ENCODE measurements around the gene SNX27. TPM values are rescaled to one million over a fixed set of nuclear protein-coding genes. Genes with fewer than 3 reads are reported as not detected.

Gene SNX27
- total and polyA plus RNA-seq, 2 experiments from 2014 or later = 40.6 to 59.7 TPM

DNA sequence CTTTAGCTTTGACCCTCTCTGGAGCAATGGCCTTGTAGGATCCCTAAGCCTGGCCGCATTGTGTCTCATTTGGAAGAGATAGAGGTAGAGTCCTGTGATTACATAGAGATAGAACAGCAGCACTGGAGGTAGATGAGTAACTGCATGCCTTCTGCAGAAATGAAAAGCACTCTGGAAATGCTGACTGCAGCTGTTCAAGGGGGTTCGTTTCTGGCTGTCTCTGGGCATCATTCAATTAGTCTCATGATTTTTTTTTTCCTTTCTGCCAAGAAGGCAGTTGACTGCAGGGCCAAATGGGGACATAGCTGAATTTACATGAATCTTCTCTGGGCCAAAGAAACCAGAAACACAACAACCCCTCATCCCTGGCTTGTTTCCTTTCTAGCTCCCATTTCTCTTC lies 28.1 kb upstream of the SNX27 start:
- H3K4me3 ChIP-seq = no peak overlapping the region
- TF ChIP-seq, protein P1, sequence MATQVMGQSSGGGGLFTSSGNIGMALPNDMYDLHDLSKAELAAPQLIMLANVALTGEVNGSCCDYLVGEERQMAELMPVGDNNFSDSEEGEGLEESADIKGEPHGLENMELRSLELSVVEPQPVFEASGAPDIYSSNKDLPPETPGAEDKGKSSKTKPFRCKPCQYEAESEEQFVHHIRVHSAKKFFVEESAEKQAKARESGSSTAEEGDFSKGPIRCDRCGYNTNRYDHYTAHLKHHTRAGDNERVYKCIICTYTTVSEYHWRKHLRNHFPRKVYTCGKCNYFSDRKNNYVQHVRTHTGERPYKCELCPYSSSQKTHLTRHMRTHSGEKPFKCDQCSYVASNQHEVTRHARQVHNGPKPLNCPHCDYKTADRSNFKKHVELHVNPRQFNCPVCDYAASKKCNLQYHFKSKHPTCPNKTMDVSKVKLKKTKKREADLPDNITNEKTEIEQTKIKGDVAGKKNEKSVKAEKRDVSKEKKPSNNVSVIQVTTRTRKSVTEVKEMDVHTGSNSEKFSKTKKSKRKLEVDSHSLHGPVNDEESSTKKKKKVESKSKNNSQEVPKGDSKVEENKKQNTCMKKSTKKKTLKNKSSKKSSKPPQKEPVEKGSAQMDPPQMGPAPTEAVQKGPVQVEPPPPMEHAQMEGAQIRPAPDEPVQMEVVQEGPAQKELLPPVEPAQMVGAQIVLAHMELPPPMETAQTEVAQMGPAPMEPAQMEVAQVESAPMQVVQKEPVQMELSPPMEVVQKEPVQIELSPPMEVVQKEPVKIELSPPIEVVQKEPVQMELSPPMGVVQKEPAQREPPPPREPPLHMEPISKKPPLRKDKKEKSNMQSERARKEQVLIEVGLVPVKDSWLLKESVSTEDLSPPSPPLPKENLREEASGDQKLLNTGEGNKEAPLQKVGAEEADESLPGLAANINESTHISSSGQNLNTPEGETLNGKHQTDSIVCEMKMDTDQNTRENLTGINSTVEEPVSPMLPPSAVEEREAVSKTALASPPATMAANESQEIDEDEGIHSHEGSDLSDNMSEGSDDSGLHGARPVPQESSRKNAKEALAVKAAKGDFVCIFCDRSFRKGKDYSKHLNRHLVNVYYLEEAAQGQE (IDR thresholded peaks at IDR 0.05; ENCODE audit: unreplicated experiment) = no peak
- no peak for TF ChIP-seq JUNB (IDR thresholded peaks at IDR 0.05; ENCODE audit: unreplicated experiment)
- TF ChIP-seq STAT1 (IDR thresholded peaks at IDR 0.05; ENCODE audit: unreplicated experiment) = no peak
- TF ChIP-seq NANOG (IDR thresholded peaks at IDR 0.05; ENCODE audit: borderline replicate concordance) = no peak
- TF ChIP-seq, protein P2, sequence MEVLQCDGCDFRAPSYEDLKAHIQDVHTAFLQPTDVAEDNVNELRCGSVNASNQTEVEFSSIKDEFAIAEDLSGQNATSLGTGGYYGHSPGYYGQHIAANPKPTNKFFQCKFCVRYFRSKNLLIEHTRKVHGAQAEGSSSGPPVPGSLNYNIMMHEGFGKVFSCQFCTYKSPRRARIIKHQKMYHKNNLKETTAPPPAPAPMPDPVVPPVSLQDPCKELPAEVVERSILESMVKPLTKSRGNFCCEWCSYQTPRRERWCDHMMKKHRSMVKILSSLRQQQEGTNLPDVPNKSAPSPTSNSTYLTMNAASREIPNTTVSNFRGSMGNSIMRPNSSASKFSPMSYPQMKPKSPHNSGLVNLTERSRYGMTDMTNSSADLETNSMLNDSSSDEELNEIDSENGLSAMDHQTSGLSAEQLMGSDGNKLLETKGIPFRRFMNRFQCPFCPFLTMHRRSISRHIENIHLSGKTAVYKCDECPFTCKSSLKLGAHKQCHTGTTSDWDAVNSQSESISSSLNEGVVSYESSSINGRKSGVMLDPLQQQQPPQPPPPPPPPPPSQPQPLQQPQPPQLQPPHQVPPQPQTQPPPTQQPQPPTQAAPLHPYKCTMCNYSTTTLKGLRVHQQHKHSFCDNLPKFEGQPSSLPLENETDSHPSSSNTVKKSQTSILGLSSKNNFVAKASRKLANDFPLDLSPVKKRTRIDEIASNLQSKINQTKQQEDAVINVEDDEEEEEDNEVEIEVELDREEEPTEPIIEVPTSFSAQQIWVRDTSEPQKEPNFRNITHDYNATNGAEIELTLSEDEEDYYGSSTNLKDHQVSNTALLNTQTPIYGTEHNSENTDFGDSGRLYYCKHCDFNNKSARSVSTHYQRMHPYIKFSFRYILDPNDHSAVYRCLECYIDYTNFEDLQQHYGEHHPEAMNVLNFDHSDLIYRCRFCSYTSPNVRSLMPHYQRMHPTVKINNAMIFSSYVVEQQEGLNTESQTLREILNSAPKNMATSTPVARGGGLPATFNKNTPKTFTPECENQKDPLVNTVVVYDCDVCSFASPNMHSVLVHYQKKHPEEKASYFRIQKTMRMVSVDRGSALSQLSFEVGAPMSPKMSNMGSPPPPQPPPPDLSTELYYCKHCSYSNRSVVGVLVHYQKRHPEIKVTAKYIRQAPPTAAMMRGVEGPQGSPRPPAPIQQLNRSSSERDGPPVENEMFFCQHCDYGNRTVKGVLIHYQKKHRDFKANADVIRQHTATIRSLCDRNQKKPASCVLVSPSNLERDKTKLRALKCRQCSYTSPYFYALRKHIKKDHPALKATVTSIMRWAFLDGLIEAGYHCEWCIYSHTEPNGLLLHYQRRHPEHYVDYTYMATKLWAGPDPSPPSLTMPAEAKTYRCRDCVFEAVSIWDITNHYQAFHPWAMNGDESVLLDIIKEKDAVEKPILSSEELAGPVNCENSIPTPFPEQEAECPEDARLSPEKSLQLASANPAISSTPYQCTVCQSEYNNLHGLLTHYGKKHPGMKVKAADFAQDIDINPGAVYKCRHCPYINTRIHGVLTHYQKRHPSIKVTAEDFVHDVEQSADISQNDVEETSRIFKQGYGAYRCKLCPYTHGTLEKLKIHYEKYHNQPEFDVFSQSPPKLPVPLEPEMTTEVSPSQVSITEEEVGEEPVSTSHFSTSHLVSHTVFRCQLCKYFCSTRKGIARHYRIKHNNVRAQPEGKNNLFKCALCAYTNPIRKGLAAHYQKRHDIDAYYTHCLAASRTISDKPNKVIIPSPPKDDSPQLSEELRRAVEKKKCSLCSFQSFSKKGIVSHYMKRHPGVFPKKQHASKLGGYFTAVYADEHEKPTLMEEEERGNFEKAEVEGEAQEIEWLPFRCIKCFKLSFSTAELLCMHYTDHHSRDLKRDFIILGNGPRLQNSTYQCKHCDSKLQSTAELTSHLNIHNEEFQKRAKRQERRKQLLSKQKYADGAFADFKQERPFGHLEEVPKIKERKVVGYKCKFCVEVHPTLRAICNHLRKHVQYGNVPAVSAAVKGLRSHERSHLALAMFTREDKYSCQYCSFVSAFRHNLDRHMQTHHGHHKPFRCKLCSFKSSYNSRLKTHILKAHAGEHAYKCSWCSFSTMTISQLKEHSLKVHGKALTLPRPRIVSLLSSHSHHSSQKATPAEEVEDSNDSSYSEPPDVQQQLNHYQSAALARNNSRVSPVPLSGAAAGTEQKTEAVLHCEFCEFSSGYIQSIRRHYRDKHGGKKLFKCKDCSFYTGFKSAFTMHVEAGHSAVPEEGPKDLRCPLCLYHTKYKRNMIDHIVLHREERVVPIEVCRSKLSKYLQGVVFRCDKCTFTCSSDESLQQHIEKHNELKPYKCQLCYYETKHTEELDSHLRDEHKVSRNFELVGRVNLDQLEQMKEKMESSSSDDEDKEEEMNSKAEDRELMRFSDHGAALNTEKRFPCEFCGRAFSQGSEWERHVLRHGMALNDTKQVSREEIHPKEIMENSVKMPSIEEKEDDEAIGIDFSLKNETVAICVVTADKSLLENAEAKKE (CRISPR knock-in tag; IDR thresholded peaks at IDR 0.05) = no peak
- no peak for TF ChIP-seq EZH2phosphoT487 (IDR thresholded peaks at IDR 0.05; ENCODE audit: unreplicated experiment)
- TF ChIP-seq, protein P3, sequence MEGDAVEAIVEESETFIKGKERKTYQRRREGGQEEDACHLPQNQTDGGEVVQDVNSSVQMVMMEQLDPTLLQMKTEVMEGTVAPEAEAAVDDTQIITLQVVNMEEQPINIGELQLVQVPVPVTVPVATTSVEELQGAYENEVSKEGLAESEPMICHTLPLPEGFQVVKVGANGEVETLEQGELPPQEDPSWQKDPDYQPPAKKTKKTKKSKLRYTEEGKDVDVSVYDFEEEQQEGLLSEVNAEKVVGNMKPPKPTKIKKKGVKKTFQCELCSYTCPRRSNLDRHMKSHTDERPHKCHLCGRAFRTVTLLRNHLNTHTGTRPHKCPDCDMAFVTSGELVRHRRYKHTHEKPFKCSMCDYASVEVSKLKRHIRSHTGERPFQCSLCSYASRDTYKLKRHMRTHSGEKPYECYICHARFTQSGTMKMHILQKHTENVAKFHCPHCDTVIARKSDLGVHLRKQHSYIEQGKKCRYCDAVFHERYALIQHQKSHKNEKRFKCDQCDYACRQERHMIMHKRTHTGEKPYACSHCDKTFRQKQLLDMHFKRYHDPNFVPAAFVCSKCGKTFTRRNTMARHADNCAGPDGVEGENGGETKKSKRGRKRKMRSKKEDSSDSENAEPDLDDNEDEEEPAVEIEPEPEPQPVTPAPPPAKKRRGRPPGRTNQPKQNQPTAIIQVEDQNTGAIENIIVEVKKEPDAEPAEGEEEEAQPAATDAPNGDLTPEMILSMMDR (conservative IDR thresholded peaks at IDR 0.05; ENCODE audit: low read depth in 2 of 2) = no peak
- TF ChIP-seq POLR2AphosphoS5 (IDR thresholded peaks at IDR 0.05; ENCODE audit: low read depth) = no peak
- TF ChIP-seq ZNF331 (CRISPR knock-in tag; IDR thresholded peaks at IDR 0.05; ENCODE audit: low read depth) = no peak
- H3K4me1 ChIP-seq (ENCODE audit: insufficient read depth) = 0 out of 2 replicates have a peak, but pooled peaks cover 5% of the 10 kb centered on the region
- no peaks in the 10 kb centered on the region for H3F3A ChIP-seq (replicated peaks; ENCODE audit: low read depth)
- no peaks in the 10 kb centered on the region for H3K36me3 ChIP-seq (ENCODE audit: insufficient read depth)
- Mint-ChIP-seq H3K4me3 (no peak overlapping the region), H3K36me3 (ENCODE audit: low read depth) (peaks cover 8% of the 10 kb centered on the region; the same call in 1 of the 3 replicates), H3K4me1 (peaks cover 6% of the 10 kb centered on the region), H3K27me3 (ENCODE audit: insufficient read depth, low read depth, poor library complexity) (peaks cover 2% of the 10 kb centered on the region), H3K27ac (no peak overlapping the region), H3K9me3 (no peaks in the 10 kb centered on the region; the same call in 2 of the 3 replicates)
- H3K27me3 ChIP-seq (ENCODE audit: insufficient read depth) = no peaks in the 10 kb centered on the region
- DNase-seq (ENCODE audit: low spot score) = no peak
- no peak overlapping the region for H3K4me2 ChIP-seq
- H3K79me2 ChIP-seq (replicated peaks; ENCODE audit: insufficient read depth) = no peaks in the 10 kb centered on the region
- no peaks in the 10 kb centered on the region for H4K20me1 ChIP-seq (replicated peaks; ENCODE audit: insufficient read depth)
- no peak overlapping the region for H3K27ac ChIP-seq (ENCODE audit: low read depth)
- no peaks in the 10 kb centered on the region for H3K9me2 ChIP-seq (ENCODE audit: insufficient read depth)
- H2AFZ ChIP-seq = no peak overlapping the region
- no peak for ATAC-seq
